ENCODE results near the gene FARP2. TPM values are rescaled to one million over a fixed set of nuclear protein-coding genes. Genes with fewer than 3 reads are reported as not detected.
"Not testable (repeated sequence)": the region's sequence is repeated elsewhere in the genome, so short reads cannot be mapped to it uniquely, and the experiment has no call there.

The FARP2 gene
- total RNA-seq, 2 donors from 2014 or later: 24.0 to 32.8 TPM

DNA sequence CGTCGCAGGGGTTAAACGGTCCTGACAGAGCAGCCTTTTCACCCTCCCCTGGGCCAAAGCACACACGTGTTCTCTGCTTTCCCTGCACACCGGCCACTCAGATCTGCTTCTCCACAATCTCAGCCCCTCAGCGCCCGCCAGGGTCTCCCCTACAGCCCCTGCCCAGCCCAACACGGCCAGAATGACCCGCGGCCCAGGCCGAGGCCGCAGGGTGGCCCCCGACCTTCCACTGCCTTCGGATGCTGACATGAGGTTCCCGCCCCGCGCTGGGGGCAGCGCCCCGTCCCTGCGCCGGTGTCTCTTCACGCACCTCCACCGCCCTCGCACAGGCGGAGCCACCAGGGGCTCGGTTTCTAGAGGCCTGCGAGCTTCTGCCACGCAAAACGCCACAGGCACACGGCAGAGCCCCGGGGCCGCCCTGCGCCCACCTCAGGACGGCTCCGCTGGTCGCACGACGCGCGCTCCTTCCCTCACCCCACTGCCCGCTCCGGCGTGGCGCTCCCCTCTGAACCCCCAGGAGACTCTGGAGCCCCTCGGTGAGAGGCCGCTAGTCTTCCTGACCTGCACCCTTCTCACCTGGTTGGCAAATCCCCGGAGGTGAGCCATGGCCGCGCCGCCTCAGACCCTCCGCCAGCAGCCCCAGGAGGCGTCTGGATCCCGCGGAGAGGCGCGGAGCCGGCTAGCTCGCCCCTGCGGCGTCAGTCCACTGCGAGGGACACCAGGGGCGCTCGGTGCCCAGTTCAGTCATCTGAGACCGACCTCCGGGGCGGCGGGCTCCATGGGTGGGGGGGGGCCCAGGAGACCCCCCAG, 151.6 kb downstream of the FARP2 start:
- Mint-ChIP-seq H3K9me3 (no peaks in the 10 kb centered on the region), H3K36me3 (peaks cover 6 to 7% of the 10 kb centered on the region in 2 donors), H3K27ac (peak overlapping the region; percentile 67 to 84)
- DNase-seq (ENCODE audit: low spot score in 2 of 2) (peak in 1 of 2 donors; percentile 45), ATAC-seq (peak; percentile 12 to 49)

DNA sequence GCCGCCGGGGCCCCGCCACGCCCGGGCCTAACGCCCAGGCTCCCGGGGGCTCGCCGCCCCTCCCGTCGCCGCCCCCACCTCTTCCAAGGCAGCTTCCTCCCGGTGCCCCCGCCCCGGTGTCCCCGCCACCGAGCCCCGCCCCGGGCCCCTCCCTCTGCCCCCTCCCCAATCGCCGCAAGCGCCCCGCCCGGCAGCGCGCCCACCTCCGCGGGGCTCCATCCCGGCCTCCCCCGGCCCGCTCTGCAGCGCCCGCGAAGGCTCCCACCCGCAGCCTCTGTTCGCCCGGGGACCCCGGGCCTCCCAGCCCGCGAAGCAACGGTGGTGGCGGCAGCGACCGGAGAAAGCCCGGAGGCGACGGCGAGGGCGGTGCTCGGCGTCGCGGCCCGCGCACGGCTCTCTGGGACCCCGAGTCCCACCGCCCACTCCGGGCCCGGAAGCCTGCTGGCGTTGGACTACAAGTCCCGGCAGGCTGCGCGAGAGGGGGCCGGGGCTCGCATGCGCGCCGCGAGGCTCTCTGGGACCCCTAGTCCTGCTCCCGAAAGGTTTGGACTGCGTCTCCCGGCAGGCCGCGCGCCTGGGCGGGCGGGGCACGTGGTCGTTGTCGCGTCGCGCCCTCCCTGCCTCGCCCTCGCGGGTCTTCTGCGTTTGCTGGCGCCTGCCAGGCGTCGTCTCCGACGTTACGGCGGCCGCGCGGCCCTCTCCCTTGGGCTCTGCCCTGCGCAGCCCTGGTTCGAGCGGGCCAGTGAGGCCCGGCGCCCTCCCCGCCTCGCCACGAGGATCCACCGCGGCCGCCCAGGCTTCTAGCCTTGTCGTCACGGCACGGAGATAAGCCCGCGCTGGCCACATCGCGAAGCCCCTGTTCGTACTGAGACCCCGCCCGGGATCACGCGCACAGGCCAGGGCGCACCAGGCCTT, 152.4 kb downstream of the FARP2 start, which contains the start of gene STK25:
Gene STK25 (minus strand): TSS at position 345 of the 915 bp plus-strand sequence. CDS start 549 bp downstream, outside the sequence.
- peak within 1 kb of the TSS; percentile 67 to 84 for H3K27ac Mint-ChIP-seq
- peaks cover 6 to 7% of the 10 kb centered on the region in 2 donors for H3K36me3 Mint-ChIP-seq
- H3K9me3 Mint-ChIP-seq: no peaks in the 10 kb centered on the region
- ATAC-seq: peak; percentile 94 to 97
- DNase-seq (ENCODE audit: low spot score in 2 of 2): peak; percentile 92 to 96

DNA sequence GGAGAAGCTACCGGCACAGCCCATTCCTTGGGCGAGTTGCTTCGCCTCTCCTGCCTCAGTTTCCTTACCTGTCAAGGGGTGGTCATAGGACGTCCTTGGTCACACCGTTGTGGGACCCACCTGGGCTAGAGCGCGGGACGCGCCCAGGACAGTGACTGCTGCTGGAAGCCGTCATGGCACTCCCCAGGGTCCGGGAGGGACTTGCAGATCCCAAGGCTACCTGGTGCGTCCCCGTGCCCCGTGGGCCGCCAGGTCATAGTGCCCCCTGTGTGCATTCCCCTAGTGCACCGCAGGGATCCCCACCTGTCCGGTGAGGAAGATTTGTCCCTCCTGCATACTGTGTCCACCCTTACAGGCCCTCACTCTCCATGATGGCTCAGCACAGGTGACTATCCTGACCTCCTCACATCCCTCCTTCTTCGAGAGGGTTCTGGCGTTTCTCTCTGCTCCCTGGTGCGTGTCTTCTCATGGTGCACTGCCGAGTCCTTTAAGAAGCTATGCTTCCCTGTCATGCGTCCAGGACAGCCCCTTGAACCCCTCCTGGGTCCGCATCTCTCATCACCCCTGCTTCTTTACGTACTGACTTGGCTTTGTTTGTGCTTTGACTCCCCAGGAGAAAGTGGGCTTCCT, 153.2 kb downstream of the FARP2 start:
- DNase-seq (ENCODE audit: low spot score in 2 of 2): no peak
- ATAC-seq: no peak
- Mint-ChIP-seq H3K9me3 (no peaks in the 10 kb centered on the region), H3K27ac (peak overlapping the region; percentile 19 to 72), H3K36me3 (peaks cover 6 to 7% of the 10 kb centered on the region in 2 donors)

DNA sequence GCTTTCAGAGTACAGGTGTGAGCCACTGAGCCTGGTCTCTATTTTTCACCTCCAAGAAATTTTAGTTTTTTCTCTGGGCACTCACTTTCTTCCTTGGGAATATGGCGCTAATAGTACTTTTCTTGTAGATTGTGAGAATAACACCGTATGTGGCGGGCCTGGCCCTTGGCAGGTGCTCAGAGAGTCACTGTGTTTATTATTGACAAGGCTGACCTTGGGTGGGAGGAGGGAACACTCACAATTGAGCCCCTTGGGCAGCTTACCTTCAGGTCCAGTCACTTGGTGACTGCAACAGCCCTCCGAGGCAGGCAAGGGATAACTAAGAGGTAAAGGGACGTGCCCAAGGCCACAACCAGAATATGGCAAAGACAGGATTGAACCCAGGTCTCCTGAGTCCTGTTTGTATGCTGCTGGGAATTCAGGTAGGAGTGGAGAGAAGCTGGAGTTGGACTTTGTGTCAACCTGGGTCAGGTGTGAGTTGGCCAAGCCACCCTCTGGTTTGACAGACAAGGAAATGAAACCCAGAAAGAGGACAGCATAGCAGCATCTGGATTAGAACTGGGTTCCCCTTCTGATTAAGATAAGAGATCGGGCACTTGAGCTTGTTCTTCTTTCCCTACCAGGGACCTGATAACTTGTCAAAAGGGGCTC, 155.1 kb downstream of the FARP2 start:
- ATAC-seq: no peak
- Mint-ChIP-seq H3K36me3 (peaks cover 6 to 7% of the 10 kb centered on the region in 2 donors), H3K9me3 (peaks cover 0 to 3% of the 10 kb centered on the region in 2 donors), H3K27ac (no peak overlapping the region)
- DNase-seq (ENCODE audit: low spot score in 2 of 2): no peak

DNA sequence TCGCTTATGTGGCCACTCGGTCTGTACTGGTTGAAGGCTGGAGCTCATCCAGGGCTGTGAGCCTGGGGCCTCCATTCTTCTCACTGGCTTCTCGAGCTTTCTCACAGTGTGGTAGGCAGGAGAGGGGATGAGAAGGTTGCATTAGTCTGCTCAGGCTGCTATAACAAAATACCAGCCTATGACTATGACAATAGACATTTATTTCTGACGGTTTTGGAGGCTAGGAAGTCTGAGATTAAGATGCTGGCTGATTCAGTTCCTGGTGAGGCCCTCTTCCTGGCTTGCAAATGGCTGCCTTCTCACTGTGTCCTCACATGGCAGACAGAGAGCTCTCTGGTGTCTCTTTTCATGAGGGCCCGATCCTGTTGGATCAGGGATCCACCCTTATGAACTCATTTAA, 158.5 kb downstream of the FARP2 start:
- peaks cover 2 to 12% of the 10 kb centered on the region in 2 donors for H3K36me3 Mint-ChIP-seq

DNA sequence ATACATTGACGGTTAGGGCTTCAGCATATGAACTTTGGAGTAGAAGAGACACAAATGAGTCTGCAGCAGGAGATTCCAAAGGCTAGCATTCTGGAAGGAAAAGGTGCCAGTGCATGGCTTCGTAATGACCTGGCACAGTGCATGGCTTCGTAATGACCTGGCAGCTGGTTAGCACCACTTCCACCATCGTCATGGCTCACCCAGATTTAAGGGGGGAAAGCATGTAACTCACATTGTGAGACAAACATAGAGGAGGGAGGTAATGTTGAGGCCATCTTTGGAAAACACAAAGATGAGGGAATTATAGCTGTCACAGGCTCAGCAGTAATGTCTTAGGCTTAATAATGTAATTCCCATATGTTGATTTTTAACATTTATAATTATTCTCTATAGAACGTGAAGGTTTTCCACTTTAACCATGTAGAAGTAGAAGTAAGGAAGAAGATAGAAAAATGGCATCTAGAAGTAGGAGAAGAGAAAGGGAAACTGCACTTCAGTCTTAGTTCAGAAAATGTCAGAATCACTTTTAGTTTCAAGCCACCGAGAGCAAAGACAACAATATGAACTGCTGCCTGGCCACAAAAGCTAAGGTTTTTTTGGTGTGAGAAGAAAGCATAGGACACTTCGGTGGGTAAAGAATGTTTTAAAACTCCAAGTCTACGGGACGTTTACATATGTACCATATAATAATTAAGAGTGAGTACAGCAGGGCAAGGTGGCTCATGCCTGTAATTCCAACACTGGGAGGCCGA, 159.1 kb downstream of the FARP2 start:
- ATAC-seq (peak; percentile 29 to 40), DNase-seq (ENCODE audit: low spot score in 2 of 2) (no peak)
- H3K9me3 Mint-ChIP-seq: peaks cover 12 to 18% of the 10 kb centered on the region in 2 donors
- peaks cover 0 to 9% of the 10 kb centered on the region in 2 donors for H3K36me3 Mint-ChIP-seq
- peak overlapping the region in 1 of 2 donors; percentile 39 for H3K27ac Mint-ChIP-seq

More for the DNA sequence above, 158.5 kb downstream of the FARP2 start:
- no peak for DNase-seq (ENCODE audit: low spot score in 2 of 2)
- Mint-ChIP-seq H3K9me3 (peaks cover 12 to 18% of the 10 kb centered on the region in 2 donors), H3K27ac (no peak overlapping the region)
- ATAC-seq: no peak

DNA sequence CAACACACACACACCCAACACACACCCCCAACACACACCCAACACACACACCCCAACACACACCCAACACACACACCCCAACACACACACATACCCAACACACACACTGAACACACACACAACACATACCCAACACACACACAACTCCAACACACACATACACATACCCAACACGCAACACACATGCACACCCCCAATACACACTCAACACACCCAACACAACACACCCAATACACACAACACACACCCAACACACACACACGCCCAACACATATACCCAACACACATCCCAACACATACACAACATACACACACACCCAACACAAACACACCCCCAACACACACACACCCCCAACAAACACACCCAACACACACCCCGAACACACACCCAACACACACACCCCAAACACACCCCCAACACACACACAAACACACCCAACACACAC, 160.5 kb downstream of the FARP2 start:
- H3K27ac Mint-ChIP-seq: no peak overlapping the region
- H3K9me3 Mint-ChIP-seq: peaks cover 12 to 18% of the 10 kb centered on the region in 2 donors
- ATAC-seq: no peak
- H3K36me3 Mint-ChIP-seq: peaks cover 0 to 9% of the 10 kb centered on the region in 2 donors
- no peak for DNase-seq (ENCODE audit: low spot score in 2 of 2)

DNA sequence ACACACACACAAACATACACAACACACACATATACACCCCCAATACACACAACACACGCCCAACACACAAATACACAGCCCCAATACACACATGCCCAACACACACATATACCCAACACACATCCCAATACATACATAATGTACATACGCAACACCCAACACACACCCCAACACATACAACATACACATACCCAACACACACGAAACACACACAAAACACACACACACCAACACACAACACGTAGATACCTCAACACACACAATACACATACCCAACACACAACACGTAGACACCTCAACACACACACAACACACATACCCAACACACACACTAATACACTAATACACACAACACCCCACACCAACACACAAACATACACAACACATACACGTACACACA, 161.2 kb downstream of the FARP2 start:
- H3K36me3 Mint-ChIP-seq: peaks cover 0 to 9% of the 10 kb centered on the region in 2 donors
- no peak for DNase-seq (ENCODE audit: low spot score in 2 of 2)
- ATAC-seq: no peak
- H3K9me3 Mint-ChIP-seq: peaks cover 12 to 18% of the 10 kb centered on the region in 2 donors
- peak overlapping the region in 1 of 2 donors; percentile 7 for H3K27ac Mint-ChIP-seq

DNA sequence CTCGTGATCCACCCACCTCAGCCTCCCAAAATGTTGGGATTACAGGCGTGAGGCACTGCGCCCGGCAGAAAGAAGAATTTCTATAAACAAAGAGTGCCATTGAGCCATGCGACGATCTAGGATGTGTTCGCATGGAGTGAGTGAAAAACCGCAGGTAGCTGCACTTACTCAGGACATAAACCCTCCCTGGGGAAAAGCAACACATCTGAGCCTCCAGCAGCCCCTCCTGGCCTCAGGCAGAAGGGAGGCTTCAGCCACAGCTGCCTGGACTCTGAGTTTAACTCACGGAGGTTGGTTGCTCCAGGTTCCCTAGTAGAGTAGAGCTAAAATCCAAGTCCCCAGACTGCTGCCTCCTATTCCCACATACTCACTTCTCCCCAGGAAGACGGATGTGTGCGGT, 163.6 kb downstream of the FARP2 start:
- Mint-ChIP-seq H3K36me3 (peaks cover 0 to 9% of the 10 kb centered on the region in 2 donors), H3K9me3 (peaks cover 12 to 17% of the 10 kb centered on the region in 2 donors), H3K27ac (no peak overlapping the region)
- DNase-seq (ENCODE audit: low spot score in 2 of 2): no peak
- ATAC-seq: no peak

DNA sequence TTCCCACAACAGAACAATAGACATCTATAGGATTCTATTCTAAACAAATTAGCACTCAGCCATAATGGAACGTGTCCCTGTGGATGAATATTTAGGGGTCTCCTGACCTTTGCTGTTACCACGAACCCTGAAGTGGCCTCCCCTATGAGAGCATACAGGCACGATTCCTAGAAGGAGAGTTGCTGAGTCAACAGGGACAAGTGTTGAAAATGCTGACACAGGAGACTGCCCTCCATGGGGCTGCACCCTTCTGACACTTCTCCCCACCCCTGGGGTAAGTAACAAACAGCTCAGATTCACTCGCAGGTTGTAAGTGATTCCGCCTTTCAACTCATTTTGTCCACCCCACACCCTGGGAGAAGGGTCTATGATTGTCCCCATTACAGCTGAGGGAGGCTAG, 166.4 kb downstream of the FARP2 start:
- Mint-ChIP-seq H3K36me3 (peaks cover 0 to 3% of the 10 kb centered on the region in 2 donors), H3K9me3 (peaks cover 1 to 9% of the 10 kb centered on the region in 2 donors), H3K27ac (no peak overlapping the region)
- DNase-seq (ENCODE audit: low spot score in 2 of 2): no peak
- no peak for ATAC-seq

DNA sequence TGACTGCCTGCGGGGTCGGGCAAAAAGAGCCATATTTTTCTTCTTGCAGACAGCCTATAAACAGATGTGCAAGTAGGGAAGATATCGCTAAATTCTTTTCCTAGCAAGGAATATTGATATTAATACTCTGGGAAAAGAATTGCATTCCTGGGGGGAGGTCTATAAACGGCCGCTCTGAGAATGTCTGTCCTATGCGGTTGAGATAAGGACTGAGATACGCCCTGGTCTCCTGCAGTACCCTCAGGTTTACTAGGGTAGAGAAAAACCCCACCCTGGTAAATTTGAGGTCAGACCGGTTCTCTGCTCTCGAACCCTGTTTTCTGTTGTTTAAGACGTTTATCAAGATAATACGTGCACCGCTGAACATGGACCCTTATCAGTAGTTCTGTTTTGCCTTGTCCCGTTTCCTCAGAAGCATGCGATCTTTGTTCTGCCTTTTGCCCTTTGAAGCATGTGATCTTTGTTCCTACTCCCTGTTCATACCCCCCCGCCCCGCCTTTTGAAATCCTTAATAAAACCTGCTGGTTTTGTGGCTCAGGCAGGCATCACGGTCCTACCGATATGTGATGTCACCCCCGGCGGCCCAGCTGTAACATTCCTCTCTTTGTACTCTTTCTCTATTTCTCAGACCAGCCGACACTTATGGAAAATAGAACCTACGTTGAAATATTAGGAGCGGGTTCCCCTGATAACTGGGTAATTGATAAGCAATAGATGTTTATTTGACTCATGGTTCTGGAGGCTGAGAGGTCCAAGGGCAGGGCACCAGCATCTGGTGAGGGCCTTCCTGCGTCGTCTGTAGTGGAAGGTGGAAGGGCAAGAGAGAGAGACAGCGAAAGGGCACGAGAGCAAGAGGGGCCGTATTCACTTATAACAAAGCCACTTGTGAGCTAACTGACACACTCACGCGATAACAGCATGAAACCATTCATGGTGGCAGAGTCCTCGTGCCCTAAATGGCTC, 170.0 kb downstream of the FARP2 start:
- H3K9me3 Mint-ChIP-seq; ATAC-seq; H3K27ac Mint-ChIP-seq; DNase-seq (ENCODE audit: low spot score in 2 of 2); H3K36me3 Mint-ChIP-seq: not testable (repeated sequence)

DNA sequence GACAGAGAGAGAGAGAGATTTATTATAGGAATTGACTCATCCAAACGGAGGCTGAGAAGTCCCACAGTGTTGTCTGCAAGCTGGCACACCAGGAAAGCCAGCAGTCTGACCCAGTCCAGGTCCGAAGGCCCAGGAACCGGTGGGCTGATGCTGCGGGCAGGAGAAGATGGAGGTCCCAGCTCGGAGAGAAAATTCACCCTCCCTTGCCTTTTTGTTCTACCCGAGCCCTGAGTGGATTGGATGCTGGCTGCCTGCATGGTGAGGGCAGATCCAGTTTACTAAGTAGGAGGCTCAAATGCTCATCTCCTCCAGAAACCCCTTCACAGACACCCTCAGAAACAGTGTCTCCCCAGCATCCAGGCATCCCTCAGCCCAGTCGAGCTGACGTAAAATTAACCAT, 174.5 kb downstream of the FARP2 start:
- no peaks in the 10 kb centered on the region for H3K36me3 Mint-ChIP-seq
- ATAC-seq: no peak
- DNase-seq (ENCODE audit: low spot score in 2 of 2): no peak
- peaks cover 0 to 7% of the 10 kb centered on the region in 2 donors for H3K9me3 Mint-ChIP-seq
- no peak overlapping the region for H3K27ac Mint-ChIP-seq

DNA sequence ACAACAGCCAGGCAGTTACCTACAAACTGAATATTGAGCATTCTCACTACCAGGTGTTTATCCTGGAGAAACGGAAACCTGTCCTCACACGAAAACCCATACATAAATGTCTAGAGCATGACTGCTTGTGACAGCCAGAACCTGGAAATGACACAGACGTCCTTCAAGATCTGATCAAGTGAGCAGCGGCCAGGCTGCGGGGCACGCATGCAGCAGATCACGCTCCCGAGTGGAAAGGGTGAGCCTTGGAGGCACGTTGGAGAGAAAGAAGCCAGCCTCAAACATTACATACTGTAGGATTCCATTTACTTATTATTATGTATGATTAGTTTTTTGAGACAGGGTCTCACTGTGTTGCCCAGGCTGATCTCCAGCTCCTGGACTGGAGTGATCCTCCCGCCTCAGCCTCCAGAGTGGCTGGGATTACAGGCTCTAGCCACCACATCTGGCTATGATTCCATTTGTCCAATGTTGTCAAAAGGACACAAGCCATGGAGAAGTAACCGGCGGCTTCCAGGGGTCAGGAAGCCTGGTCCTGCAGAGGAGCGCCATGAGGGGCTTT, 175.2 kb downstream of the FARP2 start:
- Mint-ChIP-seq H3K27ac (no peak overlapping the region), H3K9me3 (peaks cover 0 to 4% of the 10 kb centered on the region in 2 donors), H3K36me3 (no peaks in the 10 kb centered on the region)
- no peak for DNase-seq (ENCODE audit: low spot score in 2 of 2)
- ATAC-seq: no peak

DNA sequence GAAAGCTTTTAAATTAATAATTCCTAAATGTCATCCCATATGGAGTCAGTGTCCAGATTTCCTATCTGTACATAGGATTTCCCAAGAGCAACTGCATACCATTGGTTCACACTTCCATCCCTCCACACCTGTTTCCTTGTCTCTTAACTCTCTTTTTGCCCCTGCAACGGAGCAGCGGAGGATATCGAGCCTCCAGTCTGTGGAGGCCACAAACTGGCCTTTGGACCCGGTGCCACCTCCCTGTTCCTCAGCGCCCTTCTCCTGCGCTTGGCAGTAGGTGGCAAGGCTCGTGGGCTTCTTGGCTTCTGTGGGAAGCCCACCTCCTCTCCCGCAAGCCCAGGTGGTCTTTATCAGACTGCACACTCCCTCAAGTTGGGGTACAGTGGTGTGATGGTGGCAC, 176.1 kb downstream of the FARP2 start:
- ATAC-seq (no peak), DNase-seq (ENCODE audit: low spot score in 2 of 2) (no peak)
- Mint-ChIP-seq H3K36me3 (no peaks in the 10 kb centered on the region), H3K9me3 (no peaks in the 10 kb centered on the region), H3K27ac (no peak overlapping the region)

Data from activated naive CD4-positive, alpha-beta T cell treated with anti-CD3 and anti-CD28 coated beads, Interleukin-2, amount 50 U/mL, for 72 hours (primary cell).